Measurements from ENCODE around the gene APRT.
"Not testable (repeated sequence)": the region's sequence is repeated elsewhere in the genome, so short reads cannot be mapped to it uniquely, and the experiment has no call there.

Gene APRT

GRCh38 chr16:88788749-88789148 lies 23.0 kb downstream of the APRT start:
- DNase-seq (ENCODE audit: low read depth): not testable (repeated sequence)

DNA sequence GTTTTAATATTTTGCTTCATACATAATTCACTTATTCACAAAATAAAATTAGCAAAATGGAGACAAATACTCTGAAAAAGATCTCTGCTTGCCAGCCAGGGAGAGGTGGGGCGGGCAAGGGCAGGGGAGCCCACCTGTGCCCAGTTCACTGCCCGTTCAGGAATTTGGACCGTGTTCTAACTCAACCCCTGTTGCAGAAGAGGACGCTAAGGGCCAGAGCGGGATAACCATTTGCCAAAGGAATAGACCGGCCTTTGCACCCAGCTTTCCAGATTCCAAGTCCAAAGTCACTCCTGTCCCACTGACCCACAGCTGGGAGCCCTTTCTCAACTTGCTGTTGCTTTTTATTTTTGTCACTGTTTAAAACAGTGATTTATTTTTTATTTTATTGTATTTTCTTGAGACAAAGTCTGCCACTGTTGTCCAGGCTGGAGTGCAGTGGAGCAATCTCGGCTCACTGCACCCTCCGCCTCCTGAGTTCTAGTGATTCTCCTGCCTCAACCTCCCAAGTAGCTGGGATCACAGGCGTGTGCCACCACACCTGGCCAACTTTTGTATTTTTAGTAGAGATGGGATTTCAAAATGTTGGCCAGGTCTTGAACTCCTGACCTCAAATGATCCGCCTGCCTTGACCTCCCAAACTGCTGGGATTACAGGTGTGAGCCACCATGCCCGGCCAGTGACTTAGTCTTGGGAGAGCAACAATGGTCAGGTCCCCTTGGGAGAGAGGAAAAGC lies 24.0 kb downstream of the APRT start:
- no peak for DNase-seq (ENCODE audit: low read depth)

GRCh38 chr16:88785106-88785924 lies 26.4 kb downstream of the APRT start, which contains the start of gene PIEZO1:
Gene PIEZO1, minus strand, starts transcription at chr16:88785220. Its CDS starts 256 bp downstream, at chr16:88784964.
- DNase-seq (ENCODE audit: low read depth): peak; percentile 82

DNA sequence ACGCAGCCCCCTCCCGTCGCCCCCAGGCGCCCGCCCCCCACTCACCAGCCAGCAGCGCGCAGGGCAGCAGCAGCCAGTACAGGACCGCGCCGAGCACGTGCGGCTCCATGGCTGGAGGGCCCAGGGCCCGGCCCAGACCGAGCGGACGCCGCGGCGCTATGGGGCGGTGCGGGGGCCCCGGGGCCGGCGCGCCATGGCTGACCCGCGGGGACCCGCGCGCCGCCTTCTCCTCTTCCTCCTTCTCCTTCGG lies 26.9 kb downstream of the APRT start:
- no peak for DNase-seq (ENCODE audit: low read depth)

GRCh38 chr16:88784074-88784855 lies 27.5 kb downstream of the APRT start:
- no peak for DNase-seq (ENCODE audit: low read depth)

DNA sequence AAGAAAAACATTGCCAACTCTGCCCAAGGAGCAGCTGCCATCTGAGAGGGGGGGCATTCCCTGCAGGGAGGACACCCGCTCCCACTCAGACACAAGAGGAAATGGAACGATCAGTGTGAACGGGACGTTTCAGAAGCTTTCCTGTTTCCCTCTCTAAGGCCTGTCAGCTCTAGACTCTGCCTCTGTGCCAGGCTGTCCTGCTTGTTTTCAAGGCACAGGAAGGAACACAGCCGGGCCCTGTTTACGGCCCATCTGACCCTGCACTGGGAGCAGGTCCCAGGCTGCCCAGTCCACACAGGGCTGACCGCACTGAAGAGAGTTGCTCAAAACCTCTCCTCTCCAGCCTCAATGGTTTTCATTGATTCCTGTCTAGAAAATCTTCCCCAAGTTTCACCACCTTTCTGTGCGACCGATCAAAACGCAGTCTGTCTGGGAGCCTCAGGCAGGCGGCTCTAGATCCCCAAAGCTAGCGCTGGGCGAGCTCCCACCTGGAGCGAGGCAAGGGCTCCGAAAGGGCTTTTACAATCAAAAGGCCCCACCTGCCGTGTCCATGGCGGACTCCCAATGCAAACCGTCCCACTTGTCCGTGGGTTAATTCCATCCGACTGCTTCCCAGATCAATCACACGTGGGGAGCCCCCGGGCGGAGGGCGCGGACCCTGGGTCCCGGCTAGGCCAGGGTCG lies 28.2 kb downstream of the APRT start:
- no peak for DNase-seq (ENCODE audit: low read depth)

DNA sequence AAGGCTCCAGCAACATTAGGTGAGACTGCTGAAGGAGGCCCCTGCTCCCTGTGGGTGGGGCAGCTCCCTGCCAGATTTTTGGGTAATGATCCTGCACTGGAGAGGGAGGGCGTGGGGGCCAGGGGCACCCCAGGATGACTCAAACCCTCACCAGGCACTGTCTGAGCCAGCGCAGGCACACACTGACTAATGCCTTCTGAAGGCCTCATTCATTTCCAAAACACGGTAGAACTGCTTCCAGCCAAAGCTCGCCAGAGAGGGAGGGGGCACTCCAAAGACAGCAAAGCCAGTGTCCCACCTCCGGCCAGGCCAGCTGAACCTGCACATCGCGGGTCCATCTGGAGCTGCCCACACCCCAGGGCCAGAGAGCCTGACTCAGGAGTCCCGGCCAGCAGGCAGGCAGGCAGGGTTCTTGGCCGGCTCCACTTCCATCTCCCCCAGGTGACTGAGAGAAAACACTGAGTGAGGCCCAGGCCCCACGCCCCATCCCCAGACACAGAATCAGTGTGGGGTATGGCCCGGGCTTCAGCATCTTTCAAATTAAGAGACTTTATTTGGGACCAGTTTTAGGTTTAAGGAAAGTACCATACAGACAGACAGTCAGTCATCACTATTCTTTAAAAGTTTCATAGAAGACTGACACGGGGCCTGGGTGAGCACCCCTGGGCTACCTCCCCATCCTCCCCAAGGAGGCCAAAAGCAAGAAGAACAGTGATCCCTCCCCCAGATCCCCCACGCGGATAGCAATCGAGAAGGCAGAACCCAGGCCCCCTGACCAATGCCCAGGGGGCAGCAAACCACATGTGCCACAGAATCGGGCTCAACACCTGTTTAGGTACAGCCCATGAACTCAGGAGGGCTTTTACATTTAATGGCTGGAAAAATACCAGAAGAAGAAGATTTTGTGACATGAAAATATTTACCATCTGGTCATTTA lies 29.0 kb downstream of the APRT start:
- DNase-seq (ENCODE audit: low read depth): no peak

GRCh38 chr16:88781140-88782077 lies 30.3 kb downstream of the APRT start:
- peak; percentile 56 for DNase-seq (ENCODE audit: low read depth)

GRCh38 chr16:88780142-88781062 lies 31.3 kb downstream of the APRT start:
- DNase-seq (ENCODE audit: low read depth): no peak

- no peak for DNase-seq (ENCODE audit: low read depth)
Observed at GRCh38 chr16:88779406-88780141, 32.2 kb downstream of the APRT start.

- DNase-seq (ENCODE audit: low read depth): no peak
Observed at GRCh38 chr16:88778541-88779065, 33.1 kb downstream of the APRT start.

GRCh38 chr16:88778271-88778525 lies 33.5 kb downstream of the APRT start:
- no peak for DNase-seq (ENCODE audit: low read depth)

DNA sequence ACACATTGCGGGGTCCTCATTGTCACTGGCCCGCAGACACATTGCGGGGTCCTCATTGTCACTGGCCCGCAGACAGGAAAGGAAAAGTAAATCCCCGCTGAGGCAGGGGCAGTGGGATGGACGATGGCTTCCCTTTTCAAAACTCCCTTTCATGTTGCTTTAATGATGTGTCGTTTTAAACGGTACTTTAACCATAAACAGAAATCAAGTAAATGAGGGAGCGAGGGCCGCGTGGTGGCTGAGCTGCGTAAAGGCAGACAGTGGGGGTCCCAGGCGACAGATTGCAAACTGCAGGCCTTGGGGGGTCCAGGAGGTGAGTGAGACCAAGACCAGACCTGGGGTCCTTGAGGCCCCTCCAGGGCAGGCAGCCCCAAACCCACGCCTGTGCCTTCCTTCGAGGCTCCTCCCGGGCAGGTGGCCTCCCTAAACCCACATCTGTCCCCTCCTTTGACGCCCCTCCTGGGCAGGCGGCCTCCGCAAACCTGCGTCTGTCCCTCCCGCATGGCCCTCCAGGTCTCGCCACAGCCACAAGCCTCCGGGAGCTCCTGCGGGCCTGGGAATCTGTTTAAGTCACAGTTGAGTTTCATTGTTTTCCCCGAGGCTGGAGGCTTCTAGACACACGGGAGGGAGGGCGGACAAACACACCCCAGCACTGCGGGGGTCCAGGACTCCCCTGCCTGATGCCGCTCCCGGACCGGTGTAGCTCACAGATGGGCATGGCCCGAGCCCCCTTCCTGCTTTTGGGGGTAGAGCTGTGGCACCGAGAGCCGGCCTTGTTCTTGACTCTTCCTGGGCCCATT lies 34.1 kb downstream of the APRT start:
- DNase-seq (ENCODE audit: low read depth): no peak

DNA sequence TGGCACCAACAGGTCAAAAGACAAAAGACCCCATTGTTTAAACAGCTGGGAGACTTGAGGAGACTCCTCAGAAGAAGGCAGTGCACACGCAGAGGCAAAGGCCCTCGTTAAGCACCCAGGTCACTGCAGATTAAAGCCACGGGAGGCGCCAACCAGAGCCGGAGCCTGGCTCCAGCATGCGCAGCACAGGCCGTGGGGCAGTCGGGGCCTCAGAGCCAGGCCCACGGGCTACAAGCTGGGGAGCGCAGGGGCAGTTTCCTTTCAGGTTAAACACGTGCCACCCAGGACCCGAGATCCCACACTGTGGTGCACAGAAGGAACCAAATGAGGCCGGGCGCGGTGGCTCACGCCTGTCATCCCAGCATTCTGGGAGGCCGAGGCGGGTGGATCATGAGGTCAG lies 35.9 kb downstream of the APRT start:
- DNase-seq (ENCODE audit: low read depth): no peak

GRCh38 chr16:88774544-88775393 lies 37.0 kb downstream of the APRT start:
- DNase-seq (ENCODE audit: low read depth): no peak

GRCh38 chr16:88773812-88774291 lies 37.9 kb downstream of the APRT start:
- no peak for DNase-seq (ENCODE audit: low read depth)
